SK-N-SH (cell line): Measurements from ENCODE around the gene GLTPD2. TPM values are rescaled to one million over a fixed set of nuclear protein-coding genes. Genes with fewer than 3 reads are reported as not detected.

Experiments used
- CTCF ChIA-PET: fragments of 300-600, 350-600 bp; formaldehyde crosslinking; extraction: SDS; loops from one replicate; lab custom pipeline; 2021; lab: Yijun Ruan, JAX
- POLR2A ChIA-PET: fragments of 350-600 bp; sonication (Branson Sonifier 250); formaldehyde crosslinking; extraction: SDS; loops from one replicate; lab custom pipeline; 2020; ENCODE audit warnings: antibody characterized with exemption, inconsistent platforms; lab: Yijun Ruan, JAX
- DNase-seq: peaks from one replicate; pipeline ENCODE4 v3.0.0; 2012
- H2AFZ ChIP-seq: fragments of 200-600 bp; sonication (generic); 2 replicates; pipeline ENCODE4 v1.8.1; 2016; ENCODE audit warnings: antibody characterized with exemption, mild to moderate bottlenecking, low read depth
- H3F3A ChIP-seq: fragments of 200-600 bp; sonication (generic); replicated peaks from 2 replicates; pipeline ENCODE3; 2016; ENCODE audit warnings: antibody characterized with exemption, mild to moderate bottlenecking; ENCODE audit not compliant: insufficient read depth
- H3K27ac ChIP-seq, 2 experiments: fragments of 200-500 bp in 1 of 2; fragments of 200-600 bp in 1 of 2; sonication (Bioruptor generic) in 1 of 2; sonication (generic), shearing (Covaris generic) in 1 of 2; 2 replicates each; pipeline versions ENCODE4 v1.5.1 to v1.6.1; 2014 to 2016; ENCODE audit warnings: low read depth in 2 of 2, inconsistent platforms in 1 of 2, low read length in 1 of 2, mild to moderate bottlenecking in 1 of 2, mixed read lengths in 1 of 2
- H3K27me3 ChIP-seq: fragments of 200-600 bp; sonication (generic), shearing (Covaris generic); 2 replicates; pipeline ENCODE4 v1.6.1; 2016; ENCODE audit warnings: mixed run types; ENCODE audit not compliant: insufficient read depth
- H3K36me3 ChIP-seq, 2 experiments: fragments of 200-500 bp in 1 of 2; fragments of 200-600 bp in 1 of 2; sonication (Bioruptor generic) in 1 of 2; sonication (generic) in 1 of 2; replicated peaks in 1 of 2; 2 replicates each; pipeline versions ENCODE3 to v1.5.1; 2014 to 2016; ENCODE audit warnings: low read length in 1 of 2, mild to moderate bottlenecking in 1 of 2; ENCODE audit not compliant: insufficient read depth in 2 of 2, control insufficient read depth in 1 of 2
- H3K4me1 ChIP-seq, 2 experiments: fragments of 200-500 bp in 1 of 2; fragments of 200-600 bp in 1 of 2; sonication (Bioruptor generic) in 1 of 2; sonication (generic), shearing (Covaris generic) in 1 of 2; 2 replicates each; pipeline versions ENCODE4 v1.5.1 to v1.6.1; 2014 to 2016; ENCODE audit warnings: low read depth in 1 of 2, low read length in 1 of 2, mixed run types in 1 of 2; ENCODE audit not compliant: insufficient read depth in 2 of 2, control insufficient read depth in 1 of 2
- H3K4me2 ChIP-seq: fragments of 200-600 bp; sonication (generic), shearing (Covaris generic); 2 replicates; pipeline ENCODE4 v1.6.1; 2017; ENCODE audit warnings: mixed run types
- H3K4me3 ChIP-seq, 2 experiments: fragments of 200-500 bp in 1 of 2; fragments of 200-600 bp in 1 of 2; sonication (Bioruptor generic) in 1 of 2; sonication (generic), shearing (Covaris generic) in 1 of 2; 2 replicates each; pipeline versions ENCODE4 v1.5.1 to v1.8.1; 2014 to 2016; ENCODE audit warnings: low read depth in 2 of 2, inconsistent platforms in 1 of 2, low read length in 1 of 2, mild to moderate bottlenecking in 1 of 2, mixed read lengths in 1 of 2, moderate library complexity in 1 of 2
- H3K79me2 ChIP-seq: fragments of 200-600 bp; sonication (generic); 2 replicates; pipeline ENCODE4 v1.8.1; 2017; ENCODE audit warnings: mild to moderate bottlenecking; ENCODE audit not compliant: insufficient read depth
- H3K9ac ChIP-seq: fragments of 200-600 bp; sonication (generic); 2 replicates; pipeline ENCODE4 v1.6.1; 2017; ENCODE audit warnings: mixed run types
- H3K9me2 ChIP-seq: fragments of 200-600 bp; sonication (generic); 2 replicates; pipeline ENCODE4 v1.6.1; 2017; ENCODE audit warnings: mixed run types
- H3K9me3 ChIP-seq: fragments of 200-600 bp; sonication (generic); 2 replicates; pipeline ENCODE4 v1.6.1; 2017; ENCODE audit warnings: mixed run types, mild to moderate bottlenecking, moderate library complexity
- H4K20me1 ChIP-seq: fragments of 200-600 bp; sonication (generic); 2 replicates; pipeline ENCODE4 v1.6.1; 2017; ENCODE audit warnings: mild to moderate bottlenecking, mixed run types; ENCODE audit not compliant: insufficient read depth
- CHD2 ChIP-seq: fragments of 150-350 bp; IDR thresholded peaks from 2 replicates; pipeline ENCODE4 v1.6.1; 2018; ENCODE audit warnings: low read length; ENCODE audit not compliant: partially characterized antibody
- ELF1 ChIP-seq: IDR thresholded peaks from 2 replicates; pipeline ENCODE4 v1.4.0; 2012
- GABPA ChIP-seq: IDR thresholded peaks from 2 replicates; pipeline ENCODE4 v1.4.0; 2012; ENCODE audit warnings: low read depth, mild to moderate bottlenecking
- GATA2 ChIP-seq: sonication (generic); formaldehyde crosslinking; IDR thresholded peaks from 2 replicates; pipeline ENCODE4 v1.5.0; 2020; ENCODE audit warnings: mild to moderate bottlenecking, missing genetic modification reagents
- MEF2A ChIP-seq: IDR thresholded peaks from 2 replicates; pipeline ENCODE4 v1.4.0; 2012; ENCODE audit warnings: low read depth, borderline replicate concordance
- MXI1 ChIP-seq: IDR thresholded peaks from 2 replicates; pipeline ENCODE4 v1.6.1; 2012; ENCODE audit warnings: mild to moderate bottlenecking, low read depth, low read length, improper control_type of control experiment
- POLR2AphosphoS5 ChIP-seq: IDR thresholded peaks from 2 replicates; pipeline ENCODE4 v1.6.1; 2012; ENCODE audit warnings: low read depth, low read length
- RFX5 ChIP-seq: IDR thresholded peaks from 2 replicates; pipeline ENCODE4 v1.6.1; 2012; ENCODE audit warnings: mild to moderate bottlenecking, improper control_type of control experiment, low read length
- SIN3A ChIP-seq: IDR thresholded peaks from 2 replicates; pipeline ENCODE4 v1.6.1; 2012; ENCODE audit warnings: low read depth, mild to moderate bottlenecking, low read length, moderate library complexity, borderline replicate concordance
- SMC3 ChIP-seq: IDR thresholded peaks from 2 replicates; pipeline ENCODE4 v1.6.1; 2012; ENCODE audit warnings: low read depth, low read length, improper control_type of control experiment
- TEAD4 ChIP-seq: IDR thresholded peaks from 2 replicates; pipeline ENCODE4 v1.4.0; 2012; ENCODE audit warnings: mild to moderate bottlenecking, borderline replicate concordance; ENCODE audit not compliant: insufficient read depth
- YY1 ChIP-seq: IDR thresholded peaks from 2 replicates; pipeline ENCODE4 v1.4.0; 2012; ENCODE audit warnings: low read depth, mild to moderate bottlenecking
- WGBS: methylation state at CpG from one replicate; pipeline ENCODE4 v1.1.6; 2017; ENCODE audit warnings: low lambda C conversion rate; 5-methylcytosine and 5-hydroxymethylcytosine counted together
- polyA plus RNA-seq, 3 experiments: library from polyadenylated mRNA; depleted of rRNA; stranded (reverse); fragments of >200 nt; gene quantifications; 2 replicates each; pipeline ENCODE4 v1.2.3, GENCODE V29; 2012
- TF ChIP-seq, protein P1 (sequence below): IDR thresholded peaks from 2 replicates; pipeline ENCODE4 v1.4.0; 2012; ENCODE audit warnings: low read depth, borderline replicate concordance
- TF ChIP-seq, protein P2 (sequence below): fragments of 150-350 bp; IDR thresholded peaks from 2 replicates; pipeline ENCODE4 v1.6.1; 2017; ENCODE audit warnings: antibody characterized with exemption, low read length, low read depth, borderline replicate concordance
- TF ChIP-seq, protein P3 (sequence below): IDR thresholded peaks from 2 replicates; pipeline ENCODE4 v1.6.1; 2012; ENCODE audit warnings: mild to moderate bottlenecking, low read depth, low read length, moderate library complexity

Gene GLTPD2
- polyA plus RNA-seq, 1 of the 3 experiments (the other 2 are of a cell fraction): not detected

DNA sequence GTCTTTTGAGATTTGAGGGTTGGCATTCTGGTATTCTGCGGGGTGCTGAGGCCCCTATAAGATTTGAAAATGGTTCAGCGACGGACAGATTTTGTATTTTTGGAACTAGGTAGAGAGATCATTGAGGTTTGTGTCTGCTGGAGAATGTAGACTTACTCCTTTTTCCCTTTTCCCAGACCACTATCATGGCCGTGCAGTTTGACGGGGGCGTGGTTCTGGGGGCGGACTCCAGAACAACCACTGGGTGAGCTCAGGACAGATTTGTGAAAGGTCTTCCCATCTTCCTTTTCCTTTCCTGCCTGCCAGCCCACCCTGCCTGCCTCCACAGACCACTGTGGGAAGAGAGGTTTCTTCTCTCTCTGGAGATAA lies 7.8 kb downstream of the GLTPD2 start:
- no peaks in the 10 kb centered on the region for H4K20me1 ChIP-seq
- TF ChIP-seq GABPA: no peak
- peak; percentile 46; the same call in 1 of the 2 replicates for TF ChIP-seq MXI1
- TF ChIP-seq SIN3A: no peak
- TF ChIP-seq SMC3: 0 out of 2 replicates have a peak, but pooled peaks have one; percentile 6
- TF ChIP-seq, all 33 proteins: peak for 2
- Histone ChIP-seq H3K9me2 (no peaks in the 10 kb centered on the region), H3F3A (no peaks in the 10 kb centered on the region), H3K27me3 (no peaks in the 10 kb centered on the region), H2AFZ (peak overlapping the region; percentile 60), H3K9me3 (no peaks in the 10 kb centered on the region), H3K36me3 (peaks cover 11 to 18% of the 10 kb centered on the region in 2 experiments), H3K4me3 (peak overlapping the region; percentile 81 to 95), H3K4me1 (peaks cover 0 to 8% of the 10 kb centered on the region in 2 experiments; a peak in 1 of 4 replicates), H3K27ac (peak overlapping the region; percentile 78 to 80), H3K4me2 (peak overlapping the region; percentile 72), H3K9ac (peak overlapping the region; percentile 88), H3K79me2 (peaks cover 23% of the 10 kb centered on the region)
- WGBS: 0% methylated on average over 7 of the region's 7 CpGs
- peak; percentile 75 for DNase-seq
- ChIA-PET CTCF (interaction anchor here (0.8 to 1.8 kb wide), 5 partner anchors 9 to 230 kb away, joined by 3 to 11 read pairs (median 4); no protein-coding TSS in a partner anchor), POLR2A (interaction anchor here (0.7 to 1.3 kb wide), 2 partner anchors 10 to 623 kb away, joined by 3 to 11 read pairs; partner anchors contain the start of genes NUP88 and PLD2)

GRCh38 chr17:4800462-4801196 lies 11.9 kb downstream of the GLTPD2 start:
- Histone ChIP-seq H3K9ac (no peak overlapping the region), H3K4me3 (no peak overlapping the region), H3K79me2 (peaks cover 26% of the 10 kb centered on the region), H3K9me2 (no peaks in the 10 kb centered on the region), H3K4me1 (peaks cover 0 to 8% of the 10 kb centered on the region in 2 experiments; a peak in 1 of 4 replicates), H4K20me1 (no peaks in the 10 kb centered on the region), H3F3A (no peaks in the 10 kb centered on the region), H3K36me3 (peaks cover 11 to 18% of the 10 kb centered on the region in 2 experiments)
- no peak for DNase-seq
- no peak for TF ChIP-seq TEAD4
- no peak for TF ChIP-seq SIN3A
- TF ChIP-seq CHD2: no peak
- no peak for TF ChIP-seq RFX5
- no peak for TF ChIP-seq MEF2A
- no peak for TF ChIP-seq ELF1
- TF ChIP-seq, protein P1, sequence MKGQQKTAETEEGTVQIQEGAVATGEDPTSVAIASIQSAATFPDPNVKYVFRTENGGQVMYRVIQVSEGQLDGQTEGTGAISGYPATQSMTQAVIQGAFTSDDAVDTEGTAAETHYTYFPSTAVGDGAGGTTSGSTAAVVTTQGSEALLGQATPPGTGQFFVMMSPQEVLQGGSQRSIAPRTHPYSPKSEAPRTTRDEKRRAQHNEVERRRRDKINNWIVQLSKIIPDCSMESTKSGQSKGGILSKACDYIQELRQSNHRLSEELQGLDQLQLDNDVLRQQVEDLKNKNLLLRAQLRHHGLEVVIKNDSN: no peak
- no peak for TF ChIP-seq GATA2 (CRISPR knock-in tag)
- TF ChIP-seq, protein P2, sequence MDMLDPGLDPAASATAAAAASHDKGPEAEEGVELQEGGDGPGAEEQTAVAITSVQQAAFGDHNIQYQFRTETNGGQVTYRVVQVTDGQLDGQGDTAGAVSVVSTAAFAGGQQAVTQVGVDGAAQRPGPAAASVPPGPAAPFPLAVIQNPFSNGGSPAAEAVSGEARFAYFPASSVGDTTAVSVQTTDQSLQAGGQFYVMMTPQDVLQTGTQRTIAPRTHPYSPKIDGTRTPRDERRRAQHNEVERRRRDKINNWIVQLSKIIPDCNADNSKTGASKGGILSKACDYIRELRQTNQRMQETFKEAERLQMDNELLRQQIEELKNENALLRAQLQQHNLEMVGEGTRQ: no peak
- no peak for TF ChIP-seq POLR2AphosphoS5
- TF ChIP-seq, protein P3, sequence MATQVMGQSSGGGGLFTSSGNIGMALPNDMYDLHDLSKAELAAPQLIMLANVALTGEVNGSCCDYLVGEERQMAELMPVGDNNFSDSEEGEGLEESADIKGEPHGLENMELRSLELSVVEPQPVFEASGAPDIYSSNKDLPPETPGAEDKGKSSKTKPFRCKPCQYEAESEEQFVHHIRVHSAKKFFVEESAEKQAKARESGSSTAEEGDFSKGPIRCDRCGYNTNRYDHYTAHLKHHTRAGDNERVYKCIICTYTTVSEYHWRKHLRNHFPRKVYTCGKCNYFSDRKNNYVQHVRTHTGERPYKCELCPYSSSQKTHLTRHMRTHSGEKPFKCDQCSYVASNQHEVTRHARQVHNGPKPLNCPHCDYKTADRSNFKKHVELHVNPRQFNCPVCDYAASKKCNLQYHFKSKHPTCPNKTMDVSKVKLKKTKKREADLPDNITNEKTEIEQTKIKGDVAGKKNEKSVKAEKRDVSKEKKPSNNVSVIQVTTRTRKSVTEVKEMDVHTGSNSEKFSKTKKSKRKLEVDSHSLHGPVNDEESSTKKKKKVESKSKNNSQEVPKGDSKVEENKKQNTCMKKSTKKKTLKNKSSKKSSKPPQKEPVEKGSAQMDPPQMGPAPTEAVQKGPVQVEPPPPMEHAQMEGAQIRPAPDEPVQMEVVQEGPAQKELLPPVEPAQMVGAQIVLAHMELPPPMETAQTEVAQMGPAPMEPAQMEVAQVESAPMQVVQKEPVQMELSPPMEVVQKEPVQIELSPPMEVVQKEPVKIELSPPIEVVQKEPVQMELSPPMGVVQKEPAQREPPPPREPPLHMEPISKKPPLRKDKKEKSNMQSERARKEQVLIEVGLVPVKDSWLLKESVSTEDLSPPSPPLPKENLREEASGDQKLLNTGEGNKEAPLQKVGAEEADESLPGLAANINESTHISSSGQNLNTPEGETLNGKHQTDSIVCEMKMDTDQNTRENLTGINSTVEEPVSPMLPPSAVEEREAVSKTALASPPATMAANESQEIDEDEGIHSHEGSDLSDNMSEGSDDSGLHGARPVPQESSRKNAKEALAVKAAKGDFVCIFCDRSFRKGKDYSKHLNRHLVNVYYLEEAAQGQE: no peak
- TF ChIP-seq YY1: no peak
- TF ChIP-seq, all 33 proteins: peak for 0
- Histone ChIP-seq H2AFZ (no peak overlapping the region), H3K27me3 (no peaks in the 10 kb centered on the region), H3K9me3 (no peaks in the 10 kb centered on the region), H3K4me2 (no peak overlapping the region), H3K27ac (no peak overlapping the region)
- 75% methylated on average over 10 of the region's 10 CpGs for WGBS
- ChIA-PET POLR2A (no interaction called here), CTCF (interaction anchor here (0.7 to 1.1 kb wide), 2 partner anchors 10 to 11 kb away, joined by 3 to 6 read pairs; no protein-coding TSS in a partner anchor)
